BE2C (cell line): ENCODE data around the gene LMX1A.

Experiments used
- DNase-seq: peaks from one replicate; pipeline ENCODE4 v3.0.0-alpha.2; 2020
- H3K27me3 ChIP-seq: fragments of 250-450 bp; sonication (Bioruptor Pico); 2 replicates; pipeline ENCODE4 v1.5.1; 2020; ENCODE audit warnings: mild to moderate bottlenecking
- H3K36me3 ChIP-seq: fragments of 250-450 bp; sonication (Bioruptor Pico); 2 replicates; pipeline ENCODE4 v1.5.1; 2020; ENCODE audit warnings: mild to moderate bottlenecking
- H3K4me1 ChIP-seq: fragments of 250-450 bp; sonication (Bioruptor Pico); 2 replicates; pipeline ENCODE4 v1.5.1; 2020
- H3K4me3 ChIP-seq: 2 replicates; pipeline ENCODE4 v1.5.1; 2011; ENCODE audit warnings: low read depth, low read length
- H3K9me3 ChIP-seq: fragments of 250-450 bp; sonication (Bioruptor Pico); 2 replicates; pipeline ENCODE4 v1.5.1; 2020
- CTCF ChIP-seq: IDR thresholded peaks from 2 replicates; pipeline ENCODE4 v1.5.1; 2012; ENCODE audit warnings: mild to moderate bottlenecking, low read depth, low read length

Gene LMX1A

GRCh38 chr1:165375623-165376022 lies 19.1 kb upstream of the LMX1A start:
- Histone ChIP-seq H3K4me3 (no peak overlapping the region), H3K36me3 (no peaks in the 10 kb centered on the region), H3K27me3 (peaks cover 23% of the 10 kb centered on the region), H3K9me3 (no peaks in the 10 kb centered on the region; the same call in 1 of the 2 replicates), H3K4me1 (no peaks in the 10 kb centered on the region)
- DNase-seq = no peak
- TF ChIP-seq CTCF = no peak

GRCh38 chr1:165371588-165372225 lies 15.2 kb upstream of the LMX1A start:
- Histone ChIP-seq H3K27me3 (peaks cover 17% of the 10 kb centered on the region), H3K9me3 (no peaks in the 10 kb centered on the region; the same call in 1 of the 2 replicates), H3K36me3 (no peaks in the 10 kb centered on the region), H3K4me1 (no peaks in the 10 kb centered on the region), H3K4me3 (no peak overlapping the region)
- no peak for TF ChIP-seq CTCF
- DNase-seq = no peak

- Histone ChIP-seq H3K4me3 (no peak overlapping the region), H3K27me3 (peaks cover 3% of the 10 kb centered on the region; the same call in 1 of the 2 replicates), H3K36me3 (no peaks in the 10 kb centered on the region), H3K4me1 (no peaks in the 10 kb centered on the region), H3K9me3 (no peaks in the 10 kb centered on the region; the same call in 1 of the 2 replicates)
- DNase-seq = peak; percentile 65
- peak; percentile 95 for TF ChIP-seq CTCF
Observed at GRCh38 chr1:165369255-165369848, 12.8 kb upstream of the LMX1A start.

GRCh38 chr1:165367375-165367993 lies 11.0 kb upstream of the LMX1A start:
- DNase-seq = peak; percentile 81
- Histone ChIP-seq H3K9me3 (no peaks in the 10 kb centered on the region), H3K4me1 (no peaks in the 10 kb centered on the region), H3K36me3 (no peaks in the 10 kb centered on the region), H3K27me3 (no peaks in the 10 kb centered on the region), H3K4me3 (no peak overlapping the region)
- TF ChIP-seq CTCF = peak; percentile 97

- H3K27me3 ChIP-seq = 0 out of 2 replicates have a peak, but pooled peaks cover 3% of the 10 kb centered on the region
- H3K4me3 ChIP-seq = no peak overlapping the region
- H3K9me3 ChIP-seq = no peaks in the 10 kb centered on the region
- no peaks in the 10 kb centered on the region for H3K4me1 ChIP-seq
- no peak for TF ChIP-seq CTCF
- DNase-seq = no peak
- no peaks in the 10 kb centered on the region for H3K36me3 ChIP-seq
Observed at GRCh38 chr1:165365341-165365740, 8.8 kb upstream of the LMX1A start.
